Neural progenitor cell (in vitro differentiated cells): ENCODE results near the gene GNG7. TPM values are rescaled to one million over a fixed set of nuclear protein-coding genes. Genes with fewer than 3 reads are reported as not detected.

Source experiments
- DNase-seq: peaks from one replicate; pipeline ENCODE4 v3.0.0-alpha.2; 2016; ENCODE audit warnings: low spot score
- H2AFZ ChIP-seq: fragments of 200-600 bp; sonication (generic); replicated peaks from 2 replicates; pipeline ENCODE4 v1.6.1; 2016; ENCODE audit warnings: antibody characterized with exemption
- H3F3A ChIP-seq: fragments of 200-600 bp; sonication (generic); 2 replicates; pipeline ENCODE4 v1.6.1; 2016; ENCODE audit warnings: antibody characterized with exemption, low read depth
- H3K27ac ChIP-seq: fragments of 200-600 bp; sonication (generic); 2 replicates; pipeline ENCODE4 v1.5.1; 2016; ENCODE audit warnings: mild to moderate bottlenecking
- H3K27me3 ChIP-seq: fragments of 200-600 bp; sonication (generic); 2 replicates; pipeline ENCODE4 v1.6.1; 2016; ENCODE audit warnings: mild to moderate bottlenecking, moderate library complexity
- H3K36me3 ChIP-seq: fragments of 200-600 bp; sonication (generic); 2 replicates; pipeline ENCODE4 v1.5.1; 2016
- H3K4me1 ChIP-seq: fragments of 200-600 bp; sonication (generic); 2 replicates; pipeline ENCODE4 v1.6.1; 2016; ENCODE audit warnings: mixed run types
- H3K4me2 ChIP-seq: fragments of 200-600 bp; sonication (generic); 2 replicates; pipeline ENCODE4 v1.6.1; 2016
- H3K4me3 ChIP-seq: fragments of 200-600 bp; sonication (generic); 2 replicates; pipeline ENCODE4 v1.5.1; 2016
- H3K79me2 ChIP-seq: fragments of 200-600 bp; sonication (generic); 2 replicates; pipeline ENCODE4 v1.6.1; 2016; ENCODE audit warnings: low read depth
- H3K9ac ChIP-seq: fragments of 200-600 bp; sonication (generic); 2 replicates; pipeline ENCODE4 v1.6.1; 2016
- H3K9me3 ChIP-seq: fragments of 200-600 bp; sonication (generic); 2 replicates; pipeline ENCODE4 v1.5.1; 2016; ENCODE audit warnings: low read depth
- H4K20me1 ChIP-seq: fragments of 200-600 bp; sonication (generic); 2 replicates; pipeline ENCODE4 v1.6.1; 2016; ENCODE audit warnings: low read depth
- H3K27ac Mint-ChIP-seq: 3 replicates; pipeline ENCODE4 v1.8.0; 2021; ENCODE audit warnings: mixed read lengths
- H3K27me3 Mint-ChIP-seq: 2 replicates; pipeline ENCODE4 v1.8.0; 2022; ENCODE audit warnings: low read depth, mild to moderate bottlenecking, inconsistent platforms, moderate library complexity, mixed read lengths; ENCODE audit not compliant: insufficient read depth
- H3K36me3 Mint-ChIP-seq: 3 replicates; pipeline ENCODE4 v1.8.0; 2021; ENCODE audit warnings: mixed read lengths
- H3K4me1 Mint-ChIP-seq: 3 replicates; pipeline ENCODE4 v1.8.0; 2021; ENCODE audit warnings: mixed read lengths
- H3K4me3 Mint-ChIP-seq: 3 replicates; pipeline ENCODE4 v1.8.0; 2021; ENCODE audit warnings: mild to moderate bottlenecking, moderate library complexity, mixed read lengths
- H3K9me3 Mint-ChIP-seq: 3 replicates; pipeline ENCODE4 v1.8.0; 2020; ENCODE audit warnings: mixed read lengths
- CTCF ChIP-seq: fragments of 200-600 bp; sonication (generic); IDR thresholded peaks from 2 replicates; pipeline ENCODE4 v1.5.1; 2017; ENCODE audit warnings: antibody characterized with exemption, mild to moderate bottlenecking
- EZH2 ChIP-seq: fragments of 200-600 bp; sonication (generic); IDR thresholded peaks from 2 replicates; pipeline ENCODE4 v1.6.1; 2017; ENCODE audit warnings: antibody characterized with exemption, mild to moderate bottlenecking, moderate library complexity
- EZH2phosphoT487 ChIP-seq: fragments of 200-600 bp; sonication (generic); IDR thresholded peaks from 2 replicates; pipeline ENCODE4 v1.6.1; 2017; ENCODE audit warnings: antibody characterized with exemption
- total RNA-seq: library from RNA; depleted of rRNA; stranded (reverse); fragments of >200 nt; gene quantifications from 2 replicates; pipeline ENCODE4 v1.2.3, GENCODE V29; 2015; ENCODE audit warnings: low replicate concordance

Gene GNG7
- total RNA-seq, 1 donor from 2014 or later = 7.0 TPM

- Mint-ChIP-seq H3K27ac (no peak overlapping the region), H3K36me3 (no peaks in the 10 kb centered on the region), H3K27me3 (peaks cover 8% of the 10 kb centered on the region), H3K4me1 (peaks cover 7% of the 10 kb centered on the region), H3K9me3 (peaks cover 2% of the 10 kb centered on the region), H3K4me3 (no peak overlapping the region)
- Histone ChIP-seq H3K27ac (no peak overlapping the region), H3K27me3 (no peaks in the 10 kb centered on the region), H3K4me1 (peaks cover 12% of the 10 kb centered on the region), H2AFZ (no peak overlapping the region), H3F3A (peaks cover 4% of the 10 kb centered on the region), H3K9me3 (no peaks in the 10 kb centered on the region), H3K4me2 (no peak overlapping the region), H4K20me1 (peaks cover 20% of the 10 kb centered on the region), H3K4me3 (no peak overlapping the region), H3K79me2 (no peaks in the 10 kb centered on the region), H3K36me3 (no peaks in the 10 kb centered on the region), H3K9ac (no peak overlapping the region)
- TF ChIP-seq EZH2phosphoT487 (no peak), EZH2 (no peak), CTCF (no peak)
- DNase-seq = no peak
Observed at GRCh38 chr19:2650515-2650914, 52.0 kb downstream of the GNG7 start.

- H3K27me3 ChIP-seq = no peaks in the 10 kb centered on the region
- H3K4me2 ChIP-seq = no peak overlapping the region
- Mint-ChIP-seq H3K27ac (no peak overlapping the region), H3K4me3 (no peak overlapping the region), H3K4me1 (peaks cover 3% of the 10 kb centered on the region), H3K9me3 (peaks cover 2% of the 10 kb centered on the region), H3K27me3 (peaks cover 4% of the 10 kb centered on the region), H3K36me3 (no peaks in the 10 kb centered on the region)
- H3F3A ChIP-seq = peaks cover under 1% of the 10 kb centered on the region
- no peaks in the 10 kb centered on the region for H3K36me3 ChIP-seq
- no peaks in the 10 kb centered on the region for H3K79me2 ChIP-seq
- TF ChIP-seq EZH2phosphoT487 (no peak), CTCF (peak; percentile 88)
- no peak overlapping the region for H3K27ac ChIP-seq
- H3K9ac ChIP-seq = no peak overlapping the region
- H3K4me3 ChIP-seq = no peak overlapping the region
- DNase-seq = peak; percentile 81
- no peak overlapping the region for H2AFZ ChIP-seq
- H3K9me3 ChIP-seq = no peaks in the 10 kb centered on the region
- peaks cover under 1% of the 10 kb centered on the region for H3K4me1 ChIP-seq
- peaks cover 7% of the 10 kb centered on the region for H4K20me1 ChIP-seq
Observed at GRCh38 chr19:2648528-2648937, 54.0 kb downstream of the GNG7 start.

- Histone ChIP-seq H3K27me3 (no peaks in the 10 kb centered on the region), H3K79me2 (no peaks in the 10 kb centered on the region), H4K20me1 (peaks cover 4% of the 10 kb centered on the region), H2AFZ (no peak overlapping the region), H3F3A (no peaks in the 10 kb centered on the region), H3K27ac (no peak overlapping the region), H3K36me3 (no peaks in the 10 kb centered on the region), H3K4me1 (no peaks in the 10 kb centered on the region), H3K9ac (no peak overlapping the region), H3K4me2 (no peak overlapping the region), H3K9me3 (no peaks in the 10 kb centered on the region), H3K4me3 (no peak overlapping the region)
- no peak for DNase-seq
- Mint-ChIP-seq H3K36me3 (no peaks in the 10 kb centered on the region), H3K4me1 (peaks cover 3% of the 10 kb centered on the region), H3K27me3 (peaks cover 4% of the 10 kb centered on the region), H3K4me3 (no peak overlapping the region), H3K9me3 (peaks cover 2% of the 10 kb centered on the region), H3K27ac (no peak overlapping the region)
- TF ChIP-seq EZH2phosphoT487 (no peak), EZH2 (no peak), CTCF (no peak)
Observed at GRCh38 chr19:2648099-2648498, 54.4 kb downstream of the GNG7 start.
